B cell (primary cell): ENCODE data around the gene PLS3. TPM values are rescaled to one million over a fixed set of nuclear protein-coding genes. Genes with fewer than 3 reads are reported as not detected.

ENCODE experiments used
- ATAC-seq: fragments of 200-7000 bp; cut with Tn5 transposase; one replicate; pipeline ENCODE4 v1.10.0; 2021; ENCODE audit warnings: low read depth, mild to moderate bottlenecking, moderate number of reproducible peaks, moderate library complexity
- CTCF ChIA-PET: fragments of 350-600 bp; sonication (Branson Sonifier 250); formaldehyde crosslinking; loops from one replicate; lab custom pipeline; 2021; ENCODE audit warnings: antibody characterized with exemption, inconsistent platforms; lab: Charles Lee
- POLR2A ChIA-PET: fragments of 350-600 bp; sonication (Branson Sonifier 250); formaldehyde crosslinking; loops from one replicate; lab custom pipeline; 2021; ENCODE audit warnings: antibody characterized with exemption; lab: Charles Lee
- DNase-seq: peaks from one replicate; pipeline ENCODE4 v3.0.0; 2013
- H2AFZ ChIP-seq: 2 replicates; pipeline ENCODE4 v1.6.1; 2012; ENCODE audit warnings: mild to moderate bottlenecking, low read depth, low read length; ENCODE audit not compliant: insufficient read depth, poor library complexity, severe bottlenecking
- H3K27ac ChIP-seq, 2 donors: 1 replicate in 1 of 2; 2 replicates in 1 of 2; pipeline ENCODE4 v1.5.1; 2012 to 2013; ENCODE audit warnings: low read length in 2 of 2, mild to moderate bottlenecking in 2 of 2, moderate library complexity in 1 of 2
- H3K27me3 ChIP-seq, 4 experiments: fragments of 200-600 bp in 1 of 4; sonication (generic) in 1 of 4; replicated peaks in 1 of 4; 1 replicate in 2 of 4; 2 replicates in 2 of 4; pipeline versions ENCODE4 v1.6.1 to v1.7.0; 2013 to 2016; ENCODE audit warnings: low read length in 3 of 4, mild to moderate bottlenecking in 2 of 4, mixed read lengths in 1 of 4, moderate library complexity in 1 of 4; ENCODE audit not compliant: insufficient read depth in 4 of 4, control insufficient read depth in 3 of 4; ENCODE audit errors: control extremely low read depth in 1 of 4
- H3K36me3 ChIP-seq, 2 experiments: replicated peaks in 1 of 2; 1 replicate in 1 of 2; 2 replicates in 1 of 2; pipeline versions ENCODE4 v1.6.1 to v1.7.1; 2013; ENCODE audit warnings: low read length in 1 of 2; ENCODE audit not compliant: insufficient read depth in 2 of 2, control insufficient read depth in 1 of 2; ENCODE audit errors: control extremely low read depth in 1 of 2, extremely low read depth in 1 of 2
- H3K4me1 ChIP-seq, 2 donors: fragments of 200-600 bp in 1 of 2; sonication (generic) in 1 of 2; 1 replicate in 1 of 2; 2 replicates in 1 of 2; pipeline versions ENCODE4 v1.5.1 to v1.6.1; 2013 to 2017; ENCODE audit warnings: low read length in 2 of 2; ENCODE audit not compliant: control insufficient read depth in 2 of 2, insufficient read depth in 2 of 2
- H3K4me2 ChIP-seq: replicated peaks from 2 replicates; pipeline ENCODE3; 2012; ENCODE audit warnings: mild to moderate bottlenecking, low read depth, low read length; ENCODE audit not compliant: poor library complexity, severe bottlenecking
- H3K4me3 ChIP-seq, 5 experiments: fragments of 200-600 bp in 1 of 5; sonication (generic) in 1 of 5; 1 replicate in 3 of 5; 2 replicates in 2 of 5; pipeline versions ENCODE4 v1.5.1 to v1.7.0; 2011 to 2016; ENCODE audit warnings: low read length in 4 of 5, mild to moderate bottlenecking in 4 of 5, low read depth in 2 of 5, control low read depth in 1 of 5, moderate library complexity in 1 of 5; ENCODE audit not compliant: insufficient read depth in 1 of 5; ENCODE audit errors: control extremely low read depth in 1 of 5, extremely low read depth in 1 of 5
- H3K79me2 ChIP-seq: fragments of 200-600 bp; sonication (generic); one replicate; pipeline ENCODE4 v1.6.0; 2016; ENCODE audit warnings: low read length; ENCODE audit not compliant: control insufficient read depth, insufficient read depth
- H3K9ac ChIP-seq: fragments of 200-600 bp; sonication (generic); 2 replicates; pipeline ENCODE4 v1.6.1; 2017; ENCODE audit warnings: mild to moderate bottlenecking, low read length, moderate library complexity
- H3K9me3 ChIP-seq, 3 donors: one replicate each; pipeline versions ENCODE4 v1.6.1 to v1.7.1; 2013; ENCODE audit warnings: low read length in 2 of 3; ENCODE audit not compliant: control insufficient read depth in 2 of 3, insufficient read depth in 1 of 3; ENCODE audit errors: control extremely low read depth in 1 of 3
- H4K20me1 ChIP-seq: 2 replicates; pipeline ENCODE4 v1.6.0; 2012; ENCODE audit warnings: mild to moderate bottlenecking, low read length; ENCODE audit not compliant: insufficient read depth, control insufficient read depth, poor library complexity, severe bottlenecking
- H3K27ac Mint-ChIP-seq: one replicate; pipeline ENCODE4 v1.8.0; 2021; ENCODE audit warnings: mixed read lengths
- H3K27me3 Mint-ChIP-seq: one replicate; pipeline ENCODE4 v1.8.0; 2021; ENCODE audit warnings: mixed read lengths
- H3K4me1 Mint-ChIP-seq: one replicate; pipeline ENCODE4 v1.8.0; 2021; ENCODE audit warnings: mixed read lengths
- H3K4me3 Mint-ChIP-seq: one replicate; pipeline ENCODE4 v1.8.0; 2021; ENCODE audit warnings: mixed read lengths
- H3K9me3 Mint-ChIP-seq: one replicate; pipeline ENCODE4 v1.8.0; 2022; ENCODE audit warnings: mixed read lengths; ENCODE audit not compliant: insufficient read depth
- CTCF ChIP-seq: fragments of 200-600 bp; IDR thresholded peaks from one replicate; pipeline ENCODE4 v1.8.0; 2022; ENCODE audit warnings: antibody characterized with exemption, mild to moderate bottlenecking
- EZH2 ChIP-seq: IDR thresholded peaks from 2 replicates; pipeline ENCODE4 v1.6.1; 2012; ENCODE audit warnings: borderline replicate concordance, low read depth, mild to moderate bottlenecking, moderate library complexity, low read length; ENCODE audit not compliant: insufficient read depth, poor library complexity, severe bottlenecking
- WGBS: methylation state at CpG from one replicate; pipeline ENCODE4 v1.1.5; 2013; ENCODE audit warnings: missing lambda C conversion rate; ENCODE audit not compliant: insufficient coverage; 5-methylcytosine and 5-hydroxymethylcytosine counted together
- intact Hi-C: fragments of 100-400 bp; cut with micrococcal nuclease; formaldehyde crosslinking; loops from one replicate; pipeline ENCODE4 v1.10.0; 2022
- polyA plus RNA-seq: library from polyadenylated mRNA; depleted of rRNA; stranded (reverse); fragments of >200 nt; gene quantifications from 2 replicates; pipeline ENCODE4 v1.2.3, GENCODE V29; 2012
- total RNA-seq, 2 donors: library from RNA; stranded (reverse); fragments of 120-200 nt in 1 of 2; gene quantifications; 1 replicate in 1 of 2; 2 replicates in 1 of 2; pipeline versions ENCODE4 v1.2.3 to v1.2.4, GENCODE V29; 2013 to 2022

PLS3 gene
- total and polyA plus RNA-seq, 2 donors (not counting 1 experiment from before 2014, with no cell fraction given) = not detected

GRCh38 chrX:115547448-115547847 is 13.5 kb upstream of the PLS3 start:
- Mint-ChIP-seq H3K27me3 (no peaks in the 10 kb centered on the region), H3K4me1 (no peaks in the 10 kb centered on the region)

DNA sequence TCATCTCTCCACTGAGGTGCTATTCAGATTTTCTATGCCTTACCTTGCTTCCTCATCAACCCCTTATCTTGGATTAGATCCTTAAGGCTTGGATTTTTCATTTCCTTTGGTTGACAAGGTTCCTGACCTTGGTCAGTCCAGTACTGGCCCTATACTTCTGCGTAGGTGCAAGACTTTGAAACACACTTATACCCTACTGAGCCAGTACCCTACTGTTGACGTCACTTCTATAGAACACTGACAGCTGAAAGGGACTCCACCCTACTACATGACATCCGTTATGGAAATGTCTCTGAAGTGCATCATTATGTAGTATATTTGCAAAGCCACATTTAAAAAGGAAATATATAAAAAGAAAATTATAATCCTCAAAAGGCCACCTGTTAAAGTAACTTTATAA is 12.0 kb upstream of the PLS3 start:
- Histone ChIP-seq H2AFZ (no peak overlapping the region), H4K20me1 (no peaks in the 10 kb centered on the region), H3K27me3 (no peaks in the 10 kb centered on the region), H3K4me1 (no peaks in the 10 kb centered on the region), H3K36me3 (no peaks in the 10 kb centered on the region), H3K79me2 (no peaks in the 10 kb centered on the region), H3K9ac (no peak overlapping the region), H3K4me3 (no peak overlapping the region), H3K9me3 (no peaks in the 10 kb centered on the region), H3K27ac (no peak overlapping the region), H3K4me2 (no peak overlapping the region)
- ChIA-PET CTCF (no interaction called here), POLR2A (no interaction called here)
- Mint-ChIP-seq H3K27me3 (no peaks in the 10 kb centered on the region), H3K27ac (no peak overlapping the region), H3K4me1 (no peaks in the 10 kb centered on the region), H3K4me3 (no peak overlapping the region), H3K9me3 (no peaks in the 10 kb centered on the region)
- WGBS = no CpG with 5 or more reads among the region's 3 CpGs
- intact Hi-C loops = no loop called here
- DNase-seq (no peak), ATAC-seq (no peak)
- TF ChIP-seq CTCF (no peak), EZH2 (no peak)

More at GRCh38 chrX:115547448-115547847, 13.5 kb upstream of the PLS3 start:
- TF ChIP-seq EZH2 = no peak
- TF ChIP-seq CTCF = no peak
- Histone ChIP-seq H2AFZ (no peak overlapping the region), H4K20me1 (no peaks in the 10 kb centered on the region), H3K4me1 (no peaks in the 10 kb centered on the region), H3K9ac (no peak overlapping the region), H3K4me3 (no peak overlapping the region), H3K27ac (no peak overlapping the region), H3K27me3 (no peaks in the 10 kb centered on the region), H3K36me3 (no peaks in the 10 kb centered on the region), H3K79me2 (no peaks in the 10 kb centered on the region), H3K4me2 (no peak overlapping the region), H3K9me3 (no peaks in the 10 kb centered on the region)
- H3K4me3 Mint-ChIP-seq = no peak overlapping the region
- DNase-seq = no peak
- CTCF ChIA-PET = no interaction called here
- H3K9me3 Mint-ChIP-seq = no peaks in the 10 kb centered on the region
- WGBS = no CpG with 5 or more reads among the region's 2 CpGs
- ATAC-seq = no peak
- intact Hi-C loops = no loop called here
- POLR2A ChIA-PET = no interaction called here
- H3K27ac Mint-ChIP-seq = no peak overlapping the region
